ENCODE data around the gene YAP1.

Gene YAP1

GRCh38 chr11:102238391-102238821 lies 128.2 kb downstream of the YAP1 start:
- ChIA-PET CTCF (interaction anchor here (0.7 kb wide), 1 partner anchor 1513 kb away, joined by 4 read pairs; no protein-coding TSS in a partner anchor), POLR2A (no interaction called here)
- Histone ChIP-seq H3K27ac (ENCODE audit: extremely low read depth, low read depth, low read length) (no peak overlapping the region), H3K9me3 (ENCODE audit: control insufficient read depth, insufficient read depth, low read depth, low read length) (no peaks in the 10 kb centered on the region), H3K4me1 (ENCODE audit: control insufficient read depth, insufficient read depth, low read length) (no peaks in the 10 kb centered on the region), H3K4me3 (ENCODE audit: low read depth, low read length) (no peak overlapping the region), H3K36me3 (ENCODE audit: control insufficient read depth in 2 of 2, insufficient read depth in 1 of 2, low read length in 2 of 2) (no peaks in the 10 kb centered on the region)
- no peak for TF ChIP-seq PATZ1 (tag by site-specific recombination; IDR thresholded peaks at IDR 0.05)
- no peak for TF ChIP-seq ZNF530 (tag by site-specific recombination; IDR thresholded peaks at IDR 0.05; ENCODE audit: low read depth)
- no peak for TF ChIP-seq GFI1B (tag by site-specific recombination; IDR thresholded peaks at IDR 0.05)
- no peak for TF ChIP-seq SALL2 (tag by site-specific recombination; IDR thresholded peaks at IDR 0.05; ENCODE audit: borderline replicate concordance)
- TF ChIP-seq ZNF302 (tag by site-specific recombination; IDR thresholded peaks at IDR 0.05; ENCODE audit: low read depth) = no peak
- no peak for TF ChIP-seq ZNF654 (tag by site-specific recombination; IDR thresholded peaks at IDR 0.05; ENCODE audit: low read depth)
- no peak for TF ChIP-seq ZNF785 (tag by site-specific recombination; IDR thresholded peaks at IDR 0.05)
- no peak for TF ChIP-seq ZBTB48 (tag by site-specific recombination; IDR thresholded peaks at IDR 0.05)
- no peak for TF ChIP-seq ZNF664 (tag by site-specific recombination; IDR thresholded peaks at IDR 0.05)
- no peak for TF ChIP-seq ZNF777 (tag by site-specific recombination; IDR thresholded peaks at IDR 0.05; ENCODE audit: borderline replicate concordance)
- no peak for TF ChIP-seq ZNF514 (tag by site-specific recombination; IDR thresholded peaks at IDR 0.05)
- TF ChIP-seq ZNF571 (tag by site-specific recombination; IDR thresholded peaks at IDR 0.05) = no peak

GRCh38 chr11:102239448-102239847 lies 129.2 kb downstream of the YAP1 start:
- no peak for TF ChIP-seq PRDM6 (tag by site-specific recombination; IDR thresholded peaks at IDR 0.05)
- Histone ChIP-seq H3K36me3 (ENCODE audit: control insufficient read depth in 2 of 2, insufficient read depth in 1 of 2, low read length in 2 of 2) (no peaks in the 10 kb centered on the region), H3K4me1 (ENCODE audit: control insufficient read depth, insufficient read depth, low read length) (no peaks in the 10 kb centered on the region), H3K4me3 (ENCODE audit: low read depth, low read length) (no peak overlapping the region), H3K9me3 (ENCODE audit: control insufficient read depth, insufficient read depth, low read depth, low read length) (no peaks in the 10 kb centered on the region), H3K27ac (ENCODE audit: extremely low read depth, low read depth, low read length) (no peak overlapping the region)
- POLR2A ChIA-PET = no interaction called here
- CTCF ChIA-PET = no interaction called here

- TF ChIP-seq ZNF26 (tag by site-specific recombination; IDR thresholded peaks at IDR 0.05) = no peak
- 0 out of 2 replicates have a peak, but pooled peaks have one; percentile 30 for TF ChIP-seq ZNF362 (tag by site-specific recombination; IDR thresholded peaks at IDR 0.05)
- Histone ChIP-seq H3K9me3 (ENCODE audit: control insufficient read depth, insufficient read depth, low read depth, low read length) (no peaks in the 10 kb centered on the region), H3K27ac (ENCODE audit: extremely low read depth, low read depth, low read length) (no peak overlapping the region), H3K4me3 (ENCODE audit: low read depth, low read length) (no peak overlapping the region), H3K36me3 (ENCODE audit: control insufficient read depth in 2 of 2, insufficient read depth in 1 of 2, low read length in 2 of 2) (no peaks in the 10 kb centered on the region), H3K4me1 (ENCODE audit: control insufficient read depth, insufficient read depth, low read length) (no peaks in the 10 kb centered on the region)
- ChIA-PET POLR2A (no interaction called here), CTCF (interaction anchor here (0.6 kb wide), 1 partner anchor 23 kb away, joined by 3 read pairs; no protein-coding TSS in a partner anchor)
Observed at GRCh38 chr11:102239911-102240310, 129.7 kb downstream of the YAP1 start.

Data from HEK293 (cell line).